Endothelial cell of umbilical vein (primary cell): Measurements from ENCODE around the gene MASP2. TPM values are rescaled to one million over a fixed set of nuclear protein-coding genes. Genes with fewer than 3 reads are reported as not detected.

Source experiments
- BruUV-seq: library from RNA; stranded (reverse); fragments of 400-500 nt; replicated peaks from 2 replicates; lab custom pipeline; 2021; lab: Mats Ljungman, UMichigan
- CTCF ChIA-PET: fragments of 300-600, 350-600 bp; sonication (Branson Sonifier 250); formaldehyde crosslinking; loops from one replicate; lab custom pipeline; 2021; ENCODE audit warnings: antibody characterized with exemption, inconsistent platforms; lab: Charles Lee
- POLR2A ChIA-PET: fragments of 300-600, 350-600 bp; sonication (Branson Sonifier 250); formaldehyde crosslinking; loops from one replicate; lab custom pipeline; 2021; ENCODE audit warnings: antibody characterized with exemption, inconsistent platforms; lab: Charles Lee
- DNase-seq: peaks from one replicate; pipeline ENCODE4 v3.0.0-alpha.2; 2011; ENCODE audit warnings: low read depth, low spot score
- FAIRE-seq: peaks from 2 replicates; lab custom pipeline; 2011; peaks lifted over from hg19 to GRCh38; lab: Jason Lieb, UNC
- H2AFZ ChIP-seq: 2 replicates; pipeline ENCODE4 v1.6.0; 2012; ENCODE audit warnings: low read depth, low read length, control low read depth, inconsistent platforms
- H3K27ac ChIP-seq: 2 replicates; pipeline ENCODE4 v1.5.1; 2011; ENCODE audit warnings: low read depth, mild to moderate bottlenecking, control low read depth, low read length, moderate library complexity; ENCODE audit not compliant: insufficient read depth
- H3K27me3 ChIP-seq, 2 experiments: 2 replicates each; pipeline versions ENCODE4 v1.6.0 to v1.6.1; 2011; ENCODE audit warnings: low read length in 2 of 2, mixed read lengths in 1 of 2; ENCODE audit not compliant: control insufficient read depth in 2 of 2, insufficient read depth in 2 of 2
- H3K36me3 ChIP-seq, 2 experiments: 2 replicates in 1 of 2; 3 replicates in 1 of 2; pipeline ENCODE4 v1.5.1; 2011; ENCODE audit warnings: low read length in 2 of 2, mild to moderate bottlenecking in 1 of 2, moderate library complexity in 1 of 2; ENCODE audit not compliant: control insufficient read depth in 2 of 2, insufficient read depth in 2 of 2; ENCODE audit errors: extremely low read depth in 1 of 2
- H3K4me1 ChIP-seq: 3 replicates; pipeline ENCODE4 v1.5.1; 2011; ENCODE audit warnings: mild to moderate bottlenecking, low read length; ENCODE audit not compliant: control insufficient read depth, insufficient read depth; ENCODE audit errors: extremely low read depth
- H3K4me2 ChIP-seq: 2 replicates; pipeline ENCODE4 v1.6.1; 2011; ENCODE audit warnings: low read length, control low read depth, mixed read lengths; ENCODE audit not compliant: insufficient read depth
- H3K4me3 ChIP-seq, 3 experiments: fragments of 200-600 bp in 1 of 3; sonication (generic), shearing (Covaris generic) in 1 of 3; replicated peaks in 1 of 3; 2 replicates each; pipeline ENCODE4 v1.5.1; 2011 to 2016; ENCODE audit warnings: control low read depth in 3 of 3, low read length in 3 of 3, mild to moderate bottlenecking in 2 of 3, inconsistent platforms in 1 of 3, low read depth in 1 of 3, moderate library complexity in 1 of 3; ENCODE audit not compliant: insufficient read depth in 1 of 3
- H3K79me2 ChIP-seq: 2 replicates; pipeline ENCODE4 v1.6.0; 2012; ENCODE audit warnings: low read length, inconsistent platforms; ENCODE audit not compliant: control insufficient read depth, insufficient read depth
- H3K9ac ChIP-seq: replicated peaks from 2 replicates; pipeline ENCODE3; 2011; ENCODE audit warnings: low read length, control low read depth; ENCODE audit not compliant: insufficient read depth; ENCODE audit errors: extremely low read depth
- H3K9me1 ChIP-seq: replicated peaks from 3 replicates; pipeline ENCODE4 v1.6.0; 2011; ENCODE audit warnings: mild to moderate bottlenecking, low read length; ENCODE audit not compliant: control insufficient read depth, insufficient read depth; ENCODE audit errors: extremely low read depth
- H3K9me3 ChIP-seq: replicated peaks from 2 replicates; pipeline ENCODE4 v1.5.1; 2012; ENCODE audit warnings: low read length, inconsistent platforms; ENCODE audit not compliant: control insufficient read depth, insufficient read depth
- H4K20me1 ChIP-seq: replicated peaks from 2 replicates; pipeline ENCODE3; 2011; ENCODE audit warnings: mild to moderate bottlenecking, low read length; ENCODE audit not compliant: control insufficient read depth, insufficient read depth; ENCODE audit errors: extremely low read depth
- CTCF ChIP-seq, 2 donors: IDR thresholded peaks; 1 replicate in 1 of 2; 2 replicates in 1 of 2; pipeline ENCODE4 v1.5.1; 2011; ENCODE audit warnings: low read length in 2 of 2, mild to moderate bottlenecking in 2 of 2, moderate library complexity in 2 of 2, control low read depth in 1 of 2, inconsistent platforms in 1 of 2, low read depth in 1 of 2; ENCODE audit not compliant: insufficient read depth in 1 of 2; ENCODE audit errors: extremely low read depth in 1 of 2
- EZH2 ChIP-seq: IDR thresholded peaks from 2 replicates; pipeline ENCODE4 v1.6.1; 2012; ENCODE audit warnings: borderline replicate concordance, low read depth, mild to moderate bottlenecking, moderate library complexity, low read length, inconsistent platforms; ENCODE audit not compliant: severe bottlenecking
- FOS ChIP-seq: IDR thresholded peaks from 2 replicates; pipeline ENCODE4 v1.6.1; 2011; ENCODE audit warnings: mild to moderate bottlenecking, low read length, moderate library complexity, borderline replicate concordance; ENCODE audit not compliant: insufficient read depth
- GATA2 ChIP-seq: IDR thresholded peaks from 2 replicates; pipeline ENCODE4 v1.7.0; 2011; ENCODE audit warnings: low read depth, mild to moderate bottlenecking, moderate library complexity, mixed read lengths, low read length; ENCODE audit not compliant: insufficient read length, insufficient read depth
- JUN ChIP-seq: IDR thresholded peaks from 2 replicates; pipeline ENCODE4 v1.6.1; 2011; ENCODE audit warnings: borderline replicate concordance, low read depth; ENCODE audit not compliant: insufficient read length, insufficient read depth
- MAX ChIP-seq: IDR thresholded peaks from 2 replicates; pipeline ENCODE4 v1.6.1; 2011; ENCODE audit not compliant: insufficient read depth, insufficient read length
- MYC ChIP-seq: IDR thresholded peaks from one replicate; pipeline ENCODE4 v1.6.1; 2011; ENCODE audit warnings: mild to moderate bottlenecking, low read depth, low read length
- POLR2A ChIP-seq: IDR thresholded peaks from 2 replicates; pipeline ENCODE4 v1.6.1; 2012; ENCODE audit warnings: low read depth, mild to moderate bottlenecking, control low read depth, low read length
- POLR2AphosphoS5 ChIP-seq: IDR thresholded peaks from 2 replicates; pipeline ENCODE4 v1.6.1; 2012; ENCODE audit warnings: low read depth, mild to moderate bottlenecking, control low read depth, low read length, moderate library complexity; ENCODE audit not compliant: insufficient read depth
- dilution Hi-C: fragments of 300-500 bp; cut with MboI; formaldehyde crosslinking; loops from one replicate; pipeline ENCODE4 v1.15.0; 2019; ENCODE audit warnings: low sequenced_read_pairs; ENCODE audit not compliant: extremely low pct_ligation_motif_present
- intact Hi-C: fragments of 100-400 bp; cut with micrococcal nuclease; formaldehyde crosslinking; loops from one replicate; pipeline ENCODE4 v1.10.0; 2022
- polyA plus RNA-seq, 4 experiments: library from polyadenylated mRNA; depleted of rRNA in 3 of 4; stranded (reverse) in 3 of 4; unstranded in 1 of 4; fragments of >200 nt; gene quantifications; 2 replicates each; pipeline versions ENCODE4 v1.2.1 to v1.2.3, GENCODE V29; 2011 to 2012; ENCODE audit warnings: missing spikeins in 1 of 4
- total RNA-seq: library from RNA; stranded (reverse); gene quantifications from 2 replicates; pipeline ENCODE4 v1.2.3, GENCODE V29; 2021

MASP2 gene
- total and polyA plus RNA-seq, 2 donors (not counting 3 experiments of a cell fraction or from before 2014, with no cell fraction given) = 0.53 TPM; not detected in 1

GRCh38 chr1:10979483-10979920 is 67.5 kb downstream of the MASP2 start:
- ChIA-PET CTCF (interaction anchor here (1.6 kb wide), 1 partner anchor 11 kb away, joined by 5 read pairs; no protein-coding TSS in a partner anchor), POLR2A (no interaction called here)
- no peaks in the 10 kb centered on the region for H3K9me3 ChIP-seq
- peak; percentile 62 for DNase-seq
- H4K20me1 ChIP-seq = no peaks in the 10 kb centered on the region
- dilution Hi-C loops = no loop called here
- no peak overlapping the region for H3K4me2 ChIP-seq
- H2AFZ ChIP-seq = no peak overlapping the region
- BruUV-seq = no TSS peak
- no peak for TF ChIP-seq FOS
- TF ChIP-seq MAX = peak; percentile 16
- intact Hi-C loops = no loop called here
- no peak overlapping the region for H3K27ac ChIP-seq
- H3K9ac ChIP-seq = no peak overlapping the region
- FAIRE-seq = no peak
- no peaks in the 10 kb centered on the region for H3K4me1 ChIP-seq
- no peak overlapping the region for H3K4me3 ChIP-seq
- H3K27me3 ChIP-seq = peaks cover 7 to 11% of the 10 kb centered on the region in 2 experiments
- no peaks in the 10 kb centered on the region for H3K79me2 ChIP-seq
- no peaks in the 10 kb centered on the region for H3K9me1 ChIP-seq
- no peaks in the 10 kb centered on the region for H3K36me3 ChIP-seq

- CTCF ChIA-PET = interaction anchor here (1.1 to 1.6 kb wide), 2 partner anchors 10 to 140 kb away, joined by 5 read pairs; no protein-coding TSS in a partner anchor
- dilution Hi-C loops = no loop called here
- no peak overlapping the region for H3K27ac ChIP-seq
- no TSS peak for BruUV-seq
- POLR2A ChIA-PET = no interaction called here
- H3K4me3 ChIP-seq = no peak overlapping the region
- no peaks in the 10 kb centered on the region for H4K20me1 ChIP-seq
- no peaks in the 10 kb centered on the region for H3K79me2 ChIP-seq
- H3K36me3 ChIP-seq = no peaks in the 10 kb centered on the region
- H3K9me3 ChIP-seq = no peaks in the 10 kb centered on the region
- no peaks in the 10 kb centered on the region for H3K9me1 ChIP-seq
- DNase-seq = no peak
- no peak overlapping the region for H3K9ac ChIP-seq
- no peaks in the 10 kb centered on the region for H3K4me1 ChIP-seq
- intact Hi-C loops = no loop called here
- no peak for TF ChIP-seq EZH2
- no peak for TF ChIP-seq FOS
- TF ChIP-seq JUN = no peak
- no peak for TF ChIP-seq POLR2AphosphoS5
- no peak for TF ChIP-seq GATA2
- no peak for TF ChIP-seq MYC
- no peak for TF ChIP-seq MAX
- no peak for TF ChIP-seq CTCF (IDR thresholded peaks at IDR 0.05; ENCODE audit: extremely low read depth in 1 of 2, insufficient read depth in 1 of 2, low read depth in 1 of 2, low read length in 2 of 2)
- no peak for TF ChIP-seq POLR2A
- FAIRE-seq = no peak
- H3K27me3 ChIP-seq = peaks cover 7 to 11% of the 10 kb centered on the region in 2 experiments
- no peak overlapping the region for H3K4me2 ChIP-seq
- no peak overlapping the region for H2AFZ ChIP-seq
These were observed 68.3 kb downstream of the MASP2 start for GRCh38 chr1:10978719-10979118.
